Right atrium auricular region (tissue), 2 donors: ENCODE results near the gene CNTNAP5. TPM values are rescaled to one million over a fixed set of nuclear protein-coding genes. Genes with fewer than 3 reads are reported as not detected.

ENCODE experiments used
- DNase-seq: peaks from one replicate; pipeline ENCODE4 v3.0.0-alpha.2; 2019; ENCODE audit warnings: low spot score
- H3K27ac ChIP-seq, 2 donors: fragments of 200-600 bp; sonication (generic); 1 replicate in 1 of 2; 2 replicates in 1 of 2; pipeline ENCODE4 v1.5.1; 2016 to 2019
- H3K27me3 ChIP-seq, 2 donors: fragments of 200-600 bp; sonication (generic); one replicate each; pipeline versions ENCODE4 v1.5.1 to v1.6.0; 2017 to 2019
- H3K36me3 ChIP-seq: fragments of 200-600 bp; sonication (generic); one replicate; pipeline ENCODE4 v1.5.1; 2016
- H3K4me1 ChIP-seq, 2 donors: fragments of 200-600 bp; sonication (generic); one replicate each; pipeline versions ENCODE4 v1.5.1 to v1.6.0; 2017 to 2019
- H3K4me3 ChIP-seq, 2 donors: fragments of 200-600 bp; sonication (generic); 1 replicate in 1 of 2; 2 replicates in 1 of 2; pipeline ENCODE4 v1.5.1; 2017 to 2019; ENCODE audit warnings: mild to moderate bottlenecking in 1 of 2, moderate library complexity in 1 of 2
- H3K9me3 ChIP-seq, 2 donors: fragments of 200-600 bp; sonication (generic); one replicate each; pipeline ENCODE4 v1.5.1; 2019
- total RNA-seq, 2 donors: library from RNA; depleted of rRNA; stranded (reverse); fragments of >200 nt; gene quantifications; one replicate each; pipeline ENCODE4 v1.1.0, GENCODE V29; 2016
- TF ChIP-seq, protein P1 (sequence below), 2 donors: fragments of 200-600 bp; sonication (generic); IDR thresholded peaks; one replicate each; pipeline ENCODE4 v1.5.1; 2019; ENCODE audit warnings: antibody characterized with exemption in 2 of 2

CNTNAP5 gene
- total RNA-seq, 2 donors from 2014 or later: not detected

- TF ChIP-seq, protein P1, sequence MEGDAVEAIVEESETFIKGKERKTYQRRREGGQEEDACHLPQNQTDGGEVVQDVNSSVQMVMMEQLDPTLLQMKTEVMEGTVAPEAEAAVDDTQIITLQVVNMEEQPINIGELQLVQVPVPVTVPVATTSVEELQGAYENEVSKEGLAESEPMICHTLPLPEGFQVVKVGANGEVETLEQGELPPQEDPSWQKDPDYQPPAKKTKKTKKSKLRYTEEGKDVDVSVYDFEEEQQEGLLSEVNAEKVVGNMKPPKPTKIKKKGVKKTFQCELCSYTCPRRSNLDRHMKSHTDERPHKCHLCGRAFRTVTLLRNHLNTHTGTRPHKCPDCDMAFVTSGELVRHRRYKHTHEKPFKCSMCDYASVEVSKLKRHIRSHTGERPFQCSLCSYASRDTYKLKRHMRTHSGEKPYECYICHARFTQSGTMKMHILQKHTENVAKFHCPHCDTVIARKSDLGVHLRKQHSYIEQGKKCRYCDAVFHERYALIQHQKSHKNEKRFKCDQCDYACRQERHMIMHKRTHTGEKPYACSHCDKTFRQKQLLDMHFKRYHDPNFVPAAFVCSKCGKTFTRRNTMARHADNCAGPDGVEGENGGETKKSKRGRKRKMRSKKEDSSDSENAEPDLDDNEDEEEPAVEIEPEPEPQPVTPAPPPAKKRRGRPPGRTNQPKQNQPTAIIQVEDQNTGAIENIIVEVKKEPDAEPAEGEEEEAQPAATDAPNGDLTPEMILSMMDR (IDR thresholded peaks at IDR 0.05): no peak
- H3K36me3 ChIP-seq: no peaks in the 10 kb centered on the region
- H3K4me1 ChIP-seq: no peaks in the 10 kb centered on the region
- H3K27ac ChIP-seq: no peak overlapping the region
- DNase-seq: no peak
- H3K27me3 ChIP-seq: no peaks in the 10 kb centered on the region
- H3K9me3 ChIP-seq: no peaks in the 10 kb centered on the region
- H3K4me3 ChIP-seq: no peak overlapping the region
Observed at GRCh38 chr2:124316133-124316532, 291.0 kb downstream of the CNTNAP5 start.

DNA sequence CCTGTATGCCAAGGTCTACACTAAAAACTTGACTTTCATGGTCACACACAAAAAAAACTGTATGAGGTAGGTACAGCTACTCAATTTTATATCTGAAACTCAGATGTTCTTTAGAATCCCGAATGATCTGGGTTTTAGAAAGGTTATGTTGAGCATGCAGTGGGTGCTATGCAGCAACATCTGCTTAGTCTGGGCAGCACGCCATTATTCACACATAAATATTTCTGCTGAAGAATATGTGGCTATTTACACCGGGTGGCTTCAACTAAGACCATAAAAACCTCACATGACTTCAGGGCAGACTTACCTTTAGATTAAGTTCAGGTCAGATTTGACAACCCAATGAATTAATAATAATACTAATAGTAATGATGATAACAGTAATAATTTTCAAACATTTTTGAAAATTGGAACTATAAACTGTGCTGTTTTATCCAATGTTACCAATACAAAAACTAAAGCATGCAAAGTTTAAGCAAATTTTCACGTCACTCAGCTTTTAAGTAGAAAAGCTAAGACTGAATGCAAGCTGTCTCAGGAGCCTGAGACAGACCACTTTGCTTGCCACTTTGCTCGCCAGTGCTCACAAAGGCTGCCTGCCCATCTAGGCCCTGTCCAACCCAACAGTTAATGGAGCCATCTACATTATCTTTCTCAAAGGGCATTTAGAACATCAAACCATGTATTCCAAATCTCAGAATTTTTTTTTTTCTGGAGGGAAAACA, 292.0 kb downstream of the CNTNAP5 start:
- no peak for DNase-seq
- H3K4me3 ChIP-seq: no peak overlapping the region
- no peaks in the 10 kb centered on the region for H3K4me1 ChIP-seq
- H3K27me3 ChIP-seq: no peaks in the 10 kb centered on the region
- no peaks in the 10 kb centered on the region for H3K9me3 ChIP-seq
- no peaks in the 10 kb centered on the region for H3K36me3 ChIP-seq
- H3K27ac ChIP-seq: no peak overlapping the region
- TF ChIP-seq, protein P1 (IDR thresholded peaks at IDR 0.05): no peak

- TF ChIP-seq, protein P1 (IDR thresholded peaks at IDR 0.05): no peak
- Histone ChIP-seq H3K27ac (no peak overlapping the region), H3K27me3 (no peaks in the 10 kb centered on the region), H3K9me3 (no peaks in the 10 kb centered on the region), H3K36me3 (no peaks in the 10 kb centered on the region), H3K4me3 (no peak overlapping the region), H3K4me1 (no peaks in the 10 kb centered on the region)
- no peak for DNase-seq
Observed at GRCh38 chr2:124317628-124318027, 292.5 kb downstream of the CNTNAP5 start.

DNA sequence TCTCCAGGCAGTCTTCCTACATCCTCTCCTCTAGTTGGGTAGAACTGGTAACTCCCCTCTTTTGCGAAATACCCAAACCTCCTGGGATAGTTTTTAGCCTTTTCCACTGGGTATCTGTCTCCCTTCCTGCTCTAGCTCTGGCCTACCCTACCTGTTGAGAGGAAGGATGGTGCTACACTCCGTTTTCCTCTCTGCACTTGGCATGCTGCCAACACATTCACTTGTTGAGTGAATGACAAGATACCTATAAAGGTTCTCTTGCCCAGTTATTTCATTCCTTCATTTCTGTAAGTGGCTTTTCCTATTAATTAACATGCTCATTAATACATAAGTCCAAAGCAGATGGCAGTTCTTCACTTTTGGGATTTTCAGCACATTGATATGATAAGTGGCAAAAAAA, 293.8 kb downstream of the CNTNAP5 start:
- DNase-seq: no peak
- Histone ChIP-seq H3K4me3 (no peak overlapping the region), H3K4me1 (no peaks in the 10 kb centered on the region), H3K36me3 (no peaks in the 10 kb centered on the region), H3K27ac (no peak overlapping the region), H3K9me3 (no peaks in the 10 kb centered on the region), H3K27me3 (no peaks in the 10 kb centered on the region)
- TF ChIP-seq, protein P1 (IDR thresholded peaks at IDR 0.05): no peak

DNA sequence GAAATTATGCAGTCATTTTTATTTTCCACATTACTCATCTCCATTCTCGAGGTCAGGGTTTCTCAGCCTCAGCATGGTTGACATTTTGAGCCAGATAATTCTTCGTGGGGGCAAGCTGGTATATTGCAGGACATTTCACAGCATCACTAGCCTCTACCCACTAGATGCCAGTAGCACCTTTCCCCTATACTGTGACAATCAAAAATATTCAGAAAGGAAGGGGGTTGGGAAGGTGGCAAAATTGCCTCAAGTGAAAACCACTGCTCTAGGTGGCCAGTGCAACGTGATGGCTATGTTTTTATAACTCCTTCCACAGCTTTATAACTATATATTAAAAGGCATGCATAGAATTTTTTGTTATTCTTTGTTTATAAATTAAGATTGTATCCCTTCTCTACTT, 294.5 kb downstream of the CNTNAP5 start:
- Histone ChIP-seq H3K4me3 (no peak overlapping the region), H3K9me3 (no peaks in the 10 kb centered on the region), H3K4me1 (no peaks in the 10 kb centered on the region), H3K27ac (no peak overlapping the region), H3K27me3 (no peaks in the 10 kb centered on the region), H3K36me3 (no peaks in the 10 kb centered on the region)
- TF ChIP-seq, protein P1 (IDR thresholded peaks at IDR 0.05): no peak
- DNase-seq: no peak
